ENCODE results near the gene SFRP4.
A peak's percentile ranks its signal among the peaks of the same experiment; 100 is the strongest.
"Not testable (repeated sequence)": the region's sequence is repeated elsewhere in the genome, so short reads cannot be mapped to it uniquely, and the experiment has no call there.

Gene SFRP4

GRCh38 chr7:37916673-37917660, at the start of gene SFRP4:
Gene SFRP4 (minus strand): TSS chr7:37916817. CDS start chr7:37916537, 280 bp downstream.
- no peak for DNase-seq (ENCODE audit: low read depth)

- no peak for DNase-seq (ENCODE audit: low read depth)
These were observed 47.6 kb upstream of the SFRP4 start for GRCh38 chr7:37964196-37964595.

GRCh38 chr7:37961251-37961650, 44.6 kb upstream of the SFRP4 start:
- DNase-seq (ENCODE audit: low read depth), result no peak

GRCh38 chr7:37960483-37960882, 43.9 kb upstream of the SFRP4 start:
- no peak for DNase-seq (ENCODE audit: low read depth)

- DNase-seq (ENCODE audit: low read depth), result no peak
These were observed 40.8 kb upstream of the SFRP4 start for GRCh38 chr7:37957221-37957970.

- no peak for DNase-seq (ENCODE audit: low read depth)
These were observed 40.2 kb upstream of the SFRP4 start for GRCh38 chr7:37956791-37957190.

GRCh38 chr7:37954217-37954616, 37.6 kb upstream of the SFRP4 start:
- not testable (repeated sequence) for DNase-seq (ENCODE audit: low read depth)

GRCh38 chr7:37952240-37952639, 35.6 kb upstream of the SFRP4 start:
- DNase-seq (ENCODE audit: low read depth), result no peak

GRCh38 chr7:37947941-37948210, 31.3 kb upstream of the SFRP4 start:
- no peak for DNase-seq (ENCODE audit: low read depth)

GRCh38 chr7:37947138-37947940, 30.7 kb upstream of the SFRP4 start:
- DNase-seq (ENCODE audit: low read depth), result no peak

- peak; percentile 54 for DNase-seq (ENCODE audit: low read depth)
These were observed 28.7 kb upstream of the SFRP4 start for GRCh38 chr7:37945336-37945735.

- DNase-seq (ENCODE audit: low read depth), result no peak
These were observed 28.1 kb upstream of the SFRP4 start for GRCh38 chr7:37944737-37945054.

- no peak for DNase-seq (ENCODE audit: low read depth)
These were observed 27.5 kb upstream of the SFRP4 start for GRCh38 chr7:37943905-37944736.

GRCh38 chr7:37942934-37943610, 26.5 kb upstream of the SFRP4 start:
- peak; percentile 23 for DNase-seq (ENCODE audit: low read depth)

GRCh38 chr7:37933018-37933566, 16.5 kb upstream of the SFRP4 start:
- no peak for DNase-seq (ENCODE audit: low read depth)

- DNase-seq (ENCODE audit: low read depth), result no peak
These were observed 15.9 kb upstream of the SFRP4 start for GRCh38 chr7:37932543-37932942.

GRCh38 chr7:37930226-37930948, 13.8 kb upstream of the SFRP4 start:
- no peak for DNase-seq (ENCODE audit: low read depth)

GRCh38 chr7:37928878-37929277, 12.3 kb upstream of the SFRP4 start:
- DNase-seq (ENCODE audit: low read depth), result no peak

- no peak for DNase-seq (ENCODE audit: low read depth)
These were observed 11.3 kb upstream of the SFRP4 start for GRCh38 chr7:37927773-37928444.

GRCh38 chr7:37925620-37926019, 9.0 kb upstream of the SFRP4 start:
- no peak for DNase-seq (ENCODE audit: low read depth)

Data from iris pigment epithelial cell (primary cell).